Measurements from ENCODE around the gene PIR. TPM values are rescaled to one million over a fixed set of nuclear protein-coding genes. Genes with fewer than 3 reads are reported as not detected.
A peak's percentile ranks its signal among the peaks of the same experiment; 100 is the strongest.

The PIR gene
- total RNA-seq (2011; cell fraction: chromatin; rRNA removed; ENCODE audit: low replicate concordance) = 5.3 and 6.1 TPM in 2 replicates
- 2.8 and 4.6 TPM in 2 replicates for total RNA-seq (2011; cell fraction: nucleolus; rRNA removed)
- 4.3 and 5.1 TPM in 2 replicates for total RNA-seq (2011; cell fraction: nucleoplasm; rRNA removed)
- total RNA-seq (2014; rRNA removed) (6.9 and 7.5 TPM in 2 replicates), total RNA-seq (2014; rRNA removed; fragmentation: Illumina TruSeq; extraction: Trizol) (10.2 and 11.9 TPM in 2 replicates), total RNA-seq (2015; rRNA removed; fragmentation: Illumina TruSeq; extraction: Trizol) (9.4 and 10.7 TPM in 2 replicates), total RNA-seq (2021) (8.3 and 9.4 TPM in 2 replicates), polyA plus RNA-seq (2011; rRNA removed) (14.1 and 29.8 TPM in 2 replicates), polyA plus RNA-seq (2014; fragmentation: Illumina TruSeq; extraction: Trizol) (11.0 and 11.5 TPM in 2 replicates), polyA plus RNA-seq (2014; fragmentation: Nextera tagmentation; extraction: Ambion mirVana) (10 to 100 TPM; 25.1 to 27.3 TPM), polyA plus RNA-seq (2014; rRNA removed) (7.7 and 11.4 TPM in 2 replicates), polyA minus RNA-seq (2011; rRNA and poly(A)+ RNA removed) (5.7 and 11.2 TPM in 2 replicates), Bru-seq, nascent RNA (percentile 50 among the genes with signal in this experiment), BruChase-seq, experiment 1, labeled RNA remaining after a 2-hour chase (percentile 48 among the genes with signal in this experiment), BruChase-seq, experiment 2, labeled RNA remaining after a 6-hour chase (percentile 46 among the genes with signal in this experiment)
- polyA plus RNA-seq (2011; cell fraction: cytosol; rRNA removed) = 8.7 and 10.6 TPM in 2 replicates
- 6.7 and 6.9 TPM in 2 replicates for polyA plus RNA-seq (2011; cell fraction: nucleus; rRNA removed)
- 10.9 and 12.2 TPM in 2 replicates for polyA plus RNA-seq (2012)
- polyA minus RNA-seq (2011; cell fraction: cytosol; rRNA and poly(A)+ RNA removed) = 5.8 and 7.7 TPM in 2 replicates
- polyA minus RNA-seq (2011; cell fraction: nucleus; rRNA and poly(A)+ RNA removed) = 4.8 and 5.5 TPM in 2 replicates
- long read RNA-seq, experiment 1, transcript PIR-201 (10 exons, 1,282 nt) = major isoform, 19 of 37 reads
- long read RNA-seq, experiment 1, partial matches to known transcripts = 3 of 37 reads
- long read RNA-seq, experiment 1, other reads (novel, unspliced or antisense) = 11 of 37 reads
- long read RNA-seq, experiment 2, transcript PIR-201 (10 exons, 1,282 nt) = major isoform, 5 of 12 reads
- long read RNA-seq, experiment 2, partial matches to known transcripts = 3 of 12 reads
- long read RNA-seq, experiment 2, other reads (novel, unspliced or antisense) = 2 of 12 reads
- long read RNA-seq, experiment 3, transcript PIR-201 (10 exons, 1,282 nt) = major isoform, 12 of 18 reads
- long read RNA-seq, experiment 3, partial matches to known transcripts = 0 of 18 reads
- long read RNA-seq, experiment 3, other reads (novel, unspliced or antisense) = 5 of 18 reads

- POLR2A ChIA-PET = interaction anchor here (0.6 to 1.4 kb wide), 10 partner anchors 9 to 306 kb away, joined by 3 to 5 read pairs (median 4); no protein-coding TSS in a partner anchor
- Histone ChIP-seq H3K4me3 (peak within 1 kb of the TSS; percentile 44), H3K9me3 (replicated peaks; ENCODE audit: control insufficient read depth, insufficient read depth, low read depth, low read length) (no peaks in the 10 kb centered on the region), H3K36me3 (ENCODE audit: control insufficient read depth, insufficient read depth, low read length) (no peaks in the 10 kb centered on the region; the same call in 2 of the 3 replicates), H3K4me1 (replicated peaks in 1 of 2; ENCODE audit: control insufficient read depth in 2 of 2, insufficient read depth in 2 of 2, low read length in 2 of 2) (peaks cover 10 to 20% of the 10 kb centered on the region in 2 experiments; a peak in 3 of 5 replicates), H3K27me3 (ENCODE audit: control insufficient read depth in 2 of 2, insufficient read depth in 2 of 2, low read length in 2 of 2) (no peaks in the 10 kb centered on the region), H3K4me2 (ENCODE audit: insufficient read depth, low read length) (peak within 1 kb of the TSS; percentile 80), H3K79me2 (ENCODE audit: control insufficient read depth, insufficient read depth, low read length) (no peaks in the 10 kb centered on the region; the same call in 2 of the 3 replicates), H3K27ac (ENCODE audit: extremely low read depth, low read depth, low read length) (peak within 1 kb of the TSS; percentile 77), H3K9ac (ENCODE audit: insufficient read depth in 1 of 2, low read depth in 2 of 2, low read length in 2 of 2) (peak within 1 kb of the TSS; percentile 58 to 88), H4K20me1 (replicated peaks; ENCODE audit: control insufficient read depth, insufficient read depth, low read length) (no peaks in the 10 kb centered on the region), H2AFZ (ENCODE audit: low read depth, low read length) (peak within 1 kb of the TSS; percentile 97), H3K9me1 (ENCODE audit: control insufficient read depth, insufficient read depth, low read length) (no peaks in the 10 kb centered on the region)
- ATAC-seq = peak; percentile 99
- TSS peak; percentile 84 for BruUV-seq (replicated peaks)
- DNase-seq (ENCODE audit: extremely low read depth in 1 of 4, low spot score in 3 of 4) = peak; percentile 88 to 95 (median 90)
- intact Hi-C loops (cut with micrococcal nuclease) (loop anchor here (2.0 kb wide), 1 partner anchor 23 kb away; no protein-coding TSS in a partner anchor), in situ Hi-C loops (cut with MboI) (no loop called here)
- 5% methylated on average over 25 of the region's 47 CpGs for WGBS (ENCODE audit: insufficient coverage, low coverage, missing lambda C conversion rate)
- CTCF ChIA-PET (ENCODE audit: low intra/inter-chr PET ratio) = interaction anchor here (0.5 to 1.3 kb wide), 2 partner anchors 72 to 1722 kb away, joined by 3 to 7 read pairs; no protein-coding TSS in a partner anchor
- peak; percentile 89 for FAIRE-seq
- TF ChIP-seq ELF2 (CRISPR knock-in tag; IDR thresholded peaks at IDR 0.05) (no peak), ZNF217 (CRISPR knock-in tag; IDR thresholded peaks at IDR 0.05) (no peak), TBL1XR1 (IDR thresholded peaks at IDR 0.05; ENCODE audit: low read length in 2 of 2) (no peak), ZNF23 (CRISPR knock-in tag; IDR thresholded peaks at IDR 0.05) (no peak), ZNF764 (CRISPR knock-in tag; IDR thresholded peaks at IDR 0.05; ENCODE audit: low read depth) (no peak), ZNF431 (CRISPR knock-in tag; IDR thresholded peaks at IDR 0.05) (0 out of 2 replicates have a peak, but pooled peaks have one; percentile 19), CHD4 (IDR thresholded peaks at IDR 0.05; ENCODE audit: insufficient read depth, insufficient replicate concordance, low read depth, low read length, poor library complexity, severe bottlenecking) (no peak), ZNF165 (CRISPR knock-in tag; IDR thresholded peaks at IDR 0.05; ENCODE audit: borderline replicate concordance) (no peak), NBN (IDR thresholded peaks at IDR 0.05; ENCODE audit: low read depth) (peak; percentile 44; the same call in 1 of the 2 replicates)
- TF ChIP-seq, protein P1, sequence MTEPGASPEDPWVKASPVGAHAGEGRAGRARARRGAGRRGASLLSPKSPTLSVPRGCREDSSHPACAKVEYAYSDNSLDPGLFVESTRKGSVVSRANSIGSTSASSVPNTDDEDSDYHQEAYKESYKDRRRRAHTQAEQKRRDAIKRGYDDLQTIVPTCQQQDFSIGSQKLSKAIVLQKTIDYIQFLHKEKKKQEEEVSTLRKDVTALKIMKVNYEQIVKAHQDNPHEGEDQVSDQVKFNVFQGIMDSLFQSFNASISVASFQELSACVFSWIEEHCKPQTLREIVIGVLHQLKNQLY (CRISPR knock-in tag; conservative IDR thresholded peaks at IDR 0.05) = no peak
These were observed at the start of gene PIR for GRCh38 chrX:15493118-15493962. PIR (minus strand) TSS chrX:15493333; CDS start chrX:15491257, 2,076 bp downstream.
